Central memory CD8-positive, alpha-beta T cell (primary cell): Measurements from ENCODE around the gene C8B.
A peak's percentile ranks its signal among the peaks of the same experiment; 100 is the strongest.

Experiments
- ATAC-seq: fragments of 150-1000 bp; cut with Tn5 transposase; replicated peaks from 2 replicates; pipeline ENCODE4 v1.10.0; 2022; ENCODE audit warnings: mild to moderate bottlenecking, moderate FRiP score, moderate number of reproducible peaks; ENCODE audit not compliant: poor library complexity, severe bottlenecking; ENCODE audit errors: extremely low read depth
- DNase-seq, 2 donors: peaks; one replicate each; pipeline ENCODE4 v3.0.0; 2021; ENCODE audit warnings: low spot score in 2 of 2
- H3K27ac Mint-ChIP-seq: one replicate; pipeline ENCODE4 v1.8.0; 2022; ENCODE audit warnings: low read depth, mild to moderate bottlenecking, moderate library complexity, mixed read lengths
- H3K27me3 Mint-ChIP-seq: one replicate; pipeline ENCODE4 v1.8.0; 2022; ENCODE audit warnings: mixed read lengths
- H3K36me3 Mint-ChIP-seq: one replicate; pipeline ENCODE4 v1.8.0; 2022; ENCODE audit warnings: mild to moderate bottlenecking, moderate library complexity, mixed read lengths; ENCODE audit not compliant: insufficient read depth
- H3K4me1 Mint-ChIP-seq: one replicate; pipeline ENCODE4 v1.8.0; 2022; ENCODE audit warnings: mixed read lengths
- H3K4me3 Mint-ChIP-seq: one replicate; pipeline ENCODE4 v1.8.0; 2022; ENCODE audit warnings: mild to moderate bottlenecking, moderate library complexity, mixed read lengths
- H3K9me3 Mint-ChIP-seq: one replicate; pipeline ENCODE4 v1.8.0; 2022; ENCODE audit warnings: mixed read lengths

The C8B gene

DNA sequence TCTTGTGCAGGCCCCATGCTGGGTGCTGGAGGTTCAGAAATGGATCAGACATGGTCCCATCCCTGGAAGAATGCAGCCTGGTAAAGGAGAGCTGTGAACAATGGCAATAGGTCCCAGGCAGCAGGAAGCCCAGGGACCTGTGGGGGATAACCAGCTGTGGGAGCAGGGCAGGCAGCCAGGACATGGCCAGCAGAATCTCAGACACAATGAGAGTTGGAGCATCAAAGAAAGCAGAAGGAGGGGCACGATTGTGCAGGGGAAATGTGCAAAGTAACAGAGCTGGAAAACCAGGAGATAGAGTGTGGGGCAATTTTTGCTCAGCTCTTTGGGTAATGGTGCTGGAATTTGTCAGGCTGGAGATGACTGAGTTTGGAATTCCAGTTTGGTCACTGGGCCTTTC is 44.3 kb downstream of the C8B start:
- no peak overlapping the region for H3K4me3 Mint-ChIP-seq
- DNase-seq (no peak), ATAC-seq (no peak)
- no peaks in the 10 kb centered on the region for H3K4me1 Mint-ChIP-seq
- peaks cover 9% of the 10 kb centered on the region for H3K27me3 Mint-ChIP-seq
- H3K36me3 Mint-ChIP-seq, result no peaks in the 10 kb centered on the region
- no peak overlapping the region for H3K27ac Mint-ChIP-seq
- H3K9me3 Mint-ChIP-seq, result no peaks in the 10 kb centered on the region

- no peak overlapping the region for H3K4me3 Mint-ChIP-seq
- H3K4me1 Mint-ChIP-seq, result no peaks in the 10 kb centered on the region
- DNase-seq, result no peak
- ATAC-seq, result no peak
- H3K36me3 Mint-ChIP-seq, result no peaks in the 10 kb centered on the region
- H3K27ac Mint-ChIP-seq, result no peak overlapping the region
- H3K27me3 Mint-ChIP-seq, result peaks cover 14% of the 10 kb centered on the region
- no peaks in the 10 kb centered on the region for H3K9me3 Mint-ChIP-seq
Measured at GRCh38 chr1:56920591-56921001, 45.2 kb downstream of the C8B start.

GRCh38 chr1:56917356-56917755 is 48.5 kb downstream of the C8B start:
- Mint-ChIP-seq H3K9me3 (no peaks in the 10 kb centered on the region), H3K4me1 (no peaks in the 10 kb centered on the region), H3K27me3 (peaks cover 23% of the 10 kb centered on the region), H3K36me3 (no peaks in the 10 kb centered on the region), H3K4me3 (no peak overlapping the region), H3K27ac (no peak overlapping the region)
- no peak for DNase-seq
- no peak for ATAC-seq

- Mint-ChIP-seq H3K36me3 (no peaks in the 10 kb centered on the region), H3K4me3 (no peak overlapping the region), H3K4me1 (no peaks in the 10 kb centered on the region), H3K9me3 (no peaks in the 10 kb centered on the region), H3K27ac (no peak overlapping the region), H3K27me3 (peaks cover 23% of the 10 kb centered on the region)
- ATAC-seq (no peak), DNase-seq (no peak)
Measured at GRCh38 chr1:56916630-56917029, 49.2 kb downstream of the C8B start.

- no peak for DNase-seq
- Mint-ChIP-seq H3K27me3 (peaks cover 23% of the 10 kb centered on the region), H3K4me1 (no peaks in the 10 kb centered on the region), H3K4me3 (no peak overlapping the region), H3K27ac (no peak overlapping the region), H3K36me3 (no peaks in the 10 kb centered on the region), H3K9me3 (no peaks in the 10 kb centered on the region)
- no peak for ATAC-seq
Measured at GRCh38 chr1:56915960-56916359, 49.9 kb downstream of the C8B start.

- peaks cover 23% of the 10 kb centered on the region for H3K27me3 Mint-ChIP-seq
- H3K9me3 Mint-ChIP-seq, result no peaks in the 10 kb centered on the region
- no peak overlapping the region for H3K4me3 Mint-ChIP-seq
- no peak for DNase-seq
- no peak overlapping the region for H3K27ac Mint-ChIP-seq
- no peaks in the 10 kb centered on the region for H3K36me3 Mint-ChIP-seq
- no peaks in the 10 kb centered on the region for H3K4me1 Mint-ChIP-seq
- no peak for ATAC-seq
Measured at GRCh38 chr1:56912325-56912724, 53.5 kb downstream of the C8B start.

DNA sequence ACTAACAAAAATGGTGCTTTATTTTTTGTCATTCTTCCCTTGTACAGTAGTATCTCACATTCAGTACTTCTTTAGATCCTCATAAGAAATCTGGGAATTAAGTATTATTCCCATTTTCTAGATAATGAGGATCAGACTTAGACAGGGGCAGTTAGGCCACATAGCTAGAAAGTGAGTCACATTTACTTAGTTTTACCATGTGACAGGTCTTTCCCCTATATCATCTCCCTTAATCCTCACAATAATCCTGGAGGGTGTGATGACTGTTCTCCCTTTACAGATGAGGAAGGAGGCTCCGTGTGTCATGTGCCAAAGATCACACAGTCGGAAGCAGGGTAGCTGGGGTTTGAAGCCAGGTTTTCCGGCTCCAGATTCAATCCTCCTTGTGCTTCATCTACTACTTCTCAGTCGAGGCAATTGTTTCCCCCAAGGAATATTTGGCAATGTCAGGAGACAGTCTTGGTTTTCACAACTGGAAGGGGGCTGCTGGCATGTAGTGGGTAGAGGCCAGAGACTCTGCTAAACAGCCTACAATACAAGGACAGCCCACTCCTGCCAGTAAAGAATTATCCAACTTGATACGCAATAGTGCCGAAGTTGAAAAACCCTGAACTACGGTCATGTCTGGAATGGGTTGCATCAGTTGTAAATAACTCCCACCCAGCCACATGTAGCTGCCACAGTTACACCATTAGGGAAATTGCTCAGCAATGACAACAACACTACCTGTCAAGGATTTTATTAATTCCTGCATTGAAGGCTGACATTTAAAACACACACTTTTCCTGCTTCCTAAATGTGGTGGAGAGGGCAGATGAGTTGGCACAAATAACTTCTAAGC is 54.5 kb downstream of the C8B start:
- Mint-ChIP-seq H3K27me3 (peaks cover 23% of the 10 kb centered on the region), H3K4me3 (no peak overlapping the region), H3K36me3 (no peaks in the 10 kb centered on the region), H3K9me3 (no peaks in the 10 kb centered on the region), H3K4me1 (no peaks in the 10 kb centered on the region), H3K27ac (no peak overlapping the region)
- ATAC-seq (no peak), DNase-seq (no peak)

DNA sequence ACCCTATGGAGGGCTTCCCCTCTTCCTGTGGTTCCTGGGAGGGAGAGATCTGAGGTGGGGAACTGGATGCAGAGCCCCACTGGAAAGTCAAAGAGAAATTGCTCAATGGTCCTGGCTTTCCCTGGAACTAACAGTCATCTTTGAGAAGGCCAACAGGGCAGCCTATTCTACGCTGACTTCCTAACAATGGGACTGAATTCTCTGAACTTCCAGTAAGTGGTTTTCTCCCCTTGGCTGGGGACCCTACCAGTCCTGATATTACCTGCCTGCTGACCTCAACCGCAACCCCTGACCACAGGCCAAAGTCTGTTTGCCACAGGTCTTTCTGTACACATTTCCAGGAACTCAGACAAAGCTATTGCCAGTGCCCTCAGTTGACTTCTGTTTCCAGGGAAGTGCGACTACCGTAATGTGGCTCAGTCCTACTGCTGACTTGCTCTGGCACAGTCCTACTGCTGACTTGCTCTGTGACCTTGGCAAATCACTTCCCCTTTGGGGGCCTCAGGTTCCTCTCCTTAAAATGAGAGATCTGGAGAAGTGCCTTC is 55.3 kb downstream of the C8B start:
- peaks cover 17% of the 10 kb centered on the region for H3K27me3 Mint-ChIP-seq
- no peak overlapping the region for H3K4me3 Mint-ChIP-seq
- H3K27ac Mint-ChIP-seq, result no peak overlapping the region
- no peaks in the 10 kb centered on the region for H3K4me1 Mint-ChIP-seq
- H3K9me3 Mint-ChIP-seq, result no peaks in the 10 kb centered on the region
- DNase-seq (no peak), ATAC-seq (no peak)
- H3K36me3 Mint-ChIP-seq, result no peaks in the 10 kb centered on the region

DNA sequence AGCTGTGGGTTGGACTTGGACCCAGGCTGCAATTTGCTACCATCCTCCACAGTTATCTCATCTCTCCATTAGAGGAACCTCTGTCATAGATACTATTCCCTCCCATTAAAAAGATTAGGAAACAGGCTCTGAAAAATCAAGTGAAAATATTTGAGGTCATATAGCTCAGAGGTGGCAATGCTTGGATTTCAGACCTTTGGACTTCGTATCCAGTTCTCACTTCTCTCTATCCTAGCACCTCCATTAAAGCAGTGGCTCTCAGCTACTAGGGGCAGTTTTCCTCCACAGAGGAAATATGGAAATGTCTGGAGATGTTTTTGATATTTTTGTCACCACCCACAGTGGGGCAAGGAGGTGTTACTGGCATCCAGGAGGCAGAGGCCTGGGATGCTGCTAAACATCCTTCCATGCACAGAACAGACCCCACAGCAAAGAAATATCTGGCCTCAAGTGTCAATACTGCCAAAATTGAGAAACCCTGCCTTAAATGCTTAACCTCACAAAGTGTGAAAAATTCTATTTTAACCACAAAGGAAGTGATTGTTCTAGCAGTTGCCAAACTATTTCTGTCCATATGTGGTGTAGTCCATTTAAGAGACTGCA is 57.1 kb downstream of the C8B start:
- Mint-ChIP-seq H3K4me3 (no peak overlapping the region), H3K4me1 (no peaks in the 10 kb centered on the region), H3K36me3 (no peaks in the 10 kb centered on the region), H3K9me3 (no peaks in the 10 kb centered on the region), H3K27me3 (peaks cover 16% of the 10 kb centered on the region), H3K27ac (peak overlapping the region; percentile 78)
- ATAC-seq, result no peak
- DNase-seq, result no peak

DNA sequence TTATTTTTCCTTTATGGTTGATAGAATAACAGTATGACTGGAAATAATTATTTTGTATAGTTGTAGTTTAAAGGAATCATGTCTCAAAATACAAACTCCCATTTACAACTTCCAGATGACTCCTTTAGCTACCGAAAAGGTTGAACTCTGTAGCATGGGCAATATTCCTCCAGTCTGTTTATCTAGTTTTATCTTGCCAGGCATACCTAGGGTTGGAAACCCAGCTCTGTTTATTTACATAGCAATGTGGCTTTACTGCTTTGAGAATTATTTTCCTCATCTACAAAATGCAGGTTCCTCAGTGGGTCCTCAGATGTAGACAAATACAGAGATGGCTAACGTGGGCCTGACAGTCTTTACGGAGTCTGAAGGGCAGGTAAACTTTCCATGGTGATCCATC is 60.1 kb downstream of the C8B start:
- Mint-ChIP-seq H3K4me3 (no peak overlapping the region), H3K4me1 (no peaks in the 10 kb centered on the region), H3K9me3 (no peaks in the 10 kb centered on the region), H3K27ac (no peak overlapping the region), H3K36me3 (no peaks in the 10 kb centered on the region), H3K27me3 (peaks cover 11% of the 10 kb centered on the region)
- ATAC-seq (no peak), DNase-seq (no peak)

- no peaks in the 10 kb centered on the region for H3K4me1 Mint-ChIP-seq
- H3K36me3 Mint-ChIP-seq, result no peaks in the 10 kb centered on the region
- H3K27ac Mint-ChIP-seq, result no peak overlapping the region
- no peak overlapping the region for H3K4me3 Mint-ChIP-seq
- no peak for ATAC-seq
- no peaks in the 10 kb centered on the region for H3K9me3 Mint-ChIP-seq
- DNase-seq, result no peak
- peaks cover 11% of the 10 kb centered on the region for H3K27me3 Mint-ChIP-seq
Measured at GRCh38 chr1:56904663-56905397, 61.0 kb downstream of the C8B start.

- no peaks in the 10 kb centered on the region for H3K9me3 Mint-ChIP-seq
- H3K27me3 Mint-ChIP-seq, result peaks cover 11% of the 10 kb centered on the region
- H3K36me3 Mint-ChIP-seq, result no peaks in the 10 kb centered on the region
- H3K4me1 Mint-ChIP-seq, result no peaks in the 10 kb centered on the region
- ATAC-seq (no peak), DNase-seq (no peak)
- H3K27ac Mint-ChIP-seq, result no peak overlapping the region
- no peak overlapping the region for H3K4me3 Mint-ChIP-seq
Measured at GRCh38 chr1:56903778-56904177, 62.0 kb downstream of the C8B start.
